Myocyte (in vitro differentiated cells): ENCODE measurements around the gene RRP1. TPM values are rescaled to one million over a fixed set of nuclear protein-coding genes. Genes with fewer than 3 reads are reported as not detected.

Experiments used
- DNase-seq: peaks from one replicate; pipeline ENCODE4 v3.0.0-alpha.2; 2012; ENCODE audit warnings: low read depth
- total RNA-seq: library from RNA; depleted of rRNA; stranded (reverse); fragments of >200 nt; gene quantifications from 2 replicates; pipeline ENCODE4 v1.2.3, GENCODE V29; 2014

RRP1 gene
- total RNA-seq, 1 donor from 2014 or later, result 22.5 TPM

GRCh38 chr21:43775190-43775589 lies 14.2 kb upstream of the RRP1 start:
- no peak for DNase-seq

- DNase-seq, result peak; percentile 78
Measured at GRCh38 chr21:43775795-43776430, 13.5 kb upstream of the RRP1 start, which contains the start of gene CSTB. Gene CSTB, minus strand, starts transcription at chr21:43776308. Its CDS starts 39 bp downstream, at chr21:43776269.

- DNase-seq, result no peak
Measured at GRCh38 chr21:43777953-43778352, 11.4 kb upstream of the RRP1 start.

- DNase-seq, result no peak
Measured at GRCh38 chr21:43778469-43779335, 10.7 kb upstream of the RRP1 start.

GRCh38 chr21:43779660-43780059 lies 9.7 kb upstream of the RRP1 start:
- peak; percentile 51 for DNase-seq

GRCh38 chr21:43781846-43782245 lies 7.5 kb upstream of the RRP1 start:
- DNase-seq, result no peak

- DNase-seq, result no peak
Measured at GRCh38 chr21:43782431-43783097, 6.8 kb upstream of the RRP1 start.

GRCh38 chr21:43783098-43783700 lies 6.2 kb upstream of the RRP1 start:
- no peak for DNase-seq

GRCh38 chr21:43785134-43785533 lies 4.2 kb upstream of the RRP1 start:
- no peak for DNase-seq

- no peak for DNase-seq
Measured at GRCh38 chr21:43786300-43786806, 3.0 kb upstream of the RRP1 start.

- no peak for DNase-seq
Measured at GRCh38 chr21:43786807-43787440, 2.5 kb upstream of the RRP1 start.

GRCh38 chr21:43790010-43790524 lies 690 bp downstream of the RRP1 start:
- DNase-seq, result no peak

- DNase-seq, result no peak
Measured at GRCh38 chr21:43792406-43792805, 3.0 kb downstream of the RRP1 start.

- no peak for DNase-seq
Measured at GRCh38 chr21:43793243-43793642, 3.9 kb downstream of the RRP1 start.

GRCh38 chr21:43794311-43794710 lies 4.9 kb downstream of the RRP1 start:
- no peak for DNase-seq

- no peak for DNase-seq
Measured at GRCh38 chr21:43794857-43795256, 5.5 kb downstream of the RRP1 start.

- no peak for DNase-seq
Measured at GRCh38 chr21:43797415-43797814, 8.0 kb downstream of the RRP1 start.

GRCh38 chr21:43797925-43798715 lies 8.7 kb downstream of the RRP1 start:
- DNase-seq, result no peak

- no peak for DNase-seq
Measured at GRCh38 chr21:43799301-43799840, 10.0 kb downstream of the RRP1 start.

- DNase-seq, result no peak
Measured at GRCh38 chr21:43800124-43800523, 10.7 kb downstream of the RRP1 start.
